ENCODE measurements around the gene IPO13. TPM values are rescaled to one million over a fixed set of nuclear protein-coding genes. Genes with fewer than 3 reads are reported as not detected.

The IPO13 gene
- total and polyA plus RNA-seq, 9 donors, result 8.6 to 30.3 (median 20.8) TPM

DNA sequence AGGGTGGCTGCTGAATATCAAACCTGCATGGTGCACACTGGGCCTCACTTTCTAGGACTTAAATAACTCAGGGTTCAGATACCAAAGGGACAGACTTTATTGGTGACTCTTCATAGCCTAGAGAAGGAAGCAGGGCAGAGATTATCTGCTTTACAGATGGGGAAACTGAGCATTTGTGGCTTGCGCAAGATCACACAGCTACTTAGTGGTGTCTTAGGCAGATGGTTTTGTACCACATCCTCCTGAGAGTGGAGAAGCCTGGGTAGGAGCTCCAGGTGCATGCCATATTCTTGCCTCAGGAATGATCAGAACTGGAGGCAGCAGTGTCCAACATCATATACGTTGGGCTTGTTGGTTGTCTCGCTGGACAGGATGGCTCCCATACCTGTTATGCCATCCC, 16.3 kb downstream of the IPO13 start:
- Histone ChIP-seq H3K27me3 (no peaks in the 10 kb centered on the region), H3K27ac (no peak overlapping the region), H3K9me3 (no peaks in the 10 kb centered on the region), H3K36me3 (no peaks in the 10 kb centered on the region), H3K4me3 (no peak overlapping the region), H3K4me1 (ENCODE audit: insufficient read depth) (no peaks in the 10 kb centered on the region)
- no peak for DNase-seq
- TF ChIP-seq POLR2A (IDR thresholded peaks at IDR 0.05) (no peak), EP300 (IDR thresholded peaks at IDR 0.05) (no peak)
- TF ChIP-seq, protein P1, sequence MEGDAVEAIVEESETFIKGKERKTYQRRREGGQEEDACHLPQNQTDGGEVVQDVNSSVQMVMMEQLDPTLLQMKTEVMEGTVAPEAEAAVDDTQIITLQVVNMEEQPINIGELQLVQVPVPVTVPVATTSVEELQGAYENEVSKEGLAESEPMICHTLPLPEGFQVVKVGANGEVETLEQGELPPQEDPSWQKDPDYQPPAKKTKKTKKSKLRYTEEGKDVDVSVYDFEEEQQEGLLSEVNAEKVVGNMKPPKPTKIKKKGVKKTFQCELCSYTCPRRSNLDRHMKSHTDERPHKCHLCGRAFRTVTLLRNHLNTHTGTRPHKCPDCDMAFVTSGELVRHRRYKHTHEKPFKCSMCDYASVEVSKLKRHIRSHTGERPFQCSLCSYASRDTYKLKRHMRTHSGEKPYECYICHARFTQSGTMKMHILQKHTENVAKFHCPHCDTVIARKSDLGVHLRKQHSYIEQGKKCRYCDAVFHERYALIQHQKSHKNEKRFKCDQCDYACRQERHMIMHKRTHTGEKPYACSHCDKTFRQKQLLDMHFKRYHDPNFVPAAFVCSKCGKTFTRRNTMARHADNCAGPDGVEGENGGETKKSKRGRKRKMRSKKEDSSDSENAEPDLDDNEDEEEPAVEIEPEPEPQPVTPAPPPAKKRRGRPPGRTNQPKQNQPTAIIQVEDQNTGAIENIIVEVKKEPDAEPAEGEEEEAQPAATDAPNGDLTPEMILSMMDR (IDR thresholded peaks at IDR 0.05), result no peak
- intact Hi-C loops (cut with DNase I), result no loop called here
- 85 to 91% (median 86%) methylated on average over 3 of the region's 3 CpGs for WGBS, 3 donors

DNA sequence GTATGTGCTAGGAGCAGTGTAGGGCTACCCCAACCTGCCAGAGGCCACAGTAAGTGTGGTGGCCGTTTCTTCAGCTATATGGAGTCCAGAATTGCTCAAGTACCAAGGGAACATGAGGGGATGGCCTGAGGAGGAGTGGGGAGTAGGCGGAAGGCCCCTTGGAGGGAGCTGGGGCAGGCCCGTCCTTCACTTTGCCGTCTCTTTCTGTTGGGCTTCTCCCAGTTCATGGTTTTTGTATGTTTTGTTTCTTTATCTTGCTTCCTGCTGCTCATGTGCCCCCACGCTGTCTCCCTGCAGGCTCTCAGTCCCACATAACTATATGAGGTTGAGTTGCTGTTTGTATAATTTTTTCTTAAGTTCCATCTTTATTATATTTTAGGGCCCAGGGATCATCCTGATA, 17.1 kb downstream of the IPO13 start:
- H3K4me3 ChIP-seq, result no peak overlapping the region
- no peaks in the 10 kb centered on the region for H3K9me3 ChIP-seq
- intact Hi-C loops (cut with DNase I), result no loop called here
- no peaks in the 10 kb centered on the region for H3K27me3 ChIP-seq
- no peak for DNase-seq
- no peaks in the 10 kb centered on the region for H3K4me1 ChIP-seq (ENCODE audit: insufficient read depth)
- TF ChIP-seq, protein P1 (IDR thresholded peaks at IDR 0.05), result no peak
- TF ChIP-seq EP300 (IDR thresholded peaks at IDR 0.05) (no peak), POLR2A (IDR thresholded peaks at IDR 0.05) (no peak)
- no peaks in the 10 kb centered on the region for H3K36me3 ChIP-seq
- H3K27ac ChIP-seq, result no peak overlapping the region
- WGBS, 3 donors, result 40 to 74% (median 42%) methylated on average over 5 of the region's 5 CpGs

DNA sequence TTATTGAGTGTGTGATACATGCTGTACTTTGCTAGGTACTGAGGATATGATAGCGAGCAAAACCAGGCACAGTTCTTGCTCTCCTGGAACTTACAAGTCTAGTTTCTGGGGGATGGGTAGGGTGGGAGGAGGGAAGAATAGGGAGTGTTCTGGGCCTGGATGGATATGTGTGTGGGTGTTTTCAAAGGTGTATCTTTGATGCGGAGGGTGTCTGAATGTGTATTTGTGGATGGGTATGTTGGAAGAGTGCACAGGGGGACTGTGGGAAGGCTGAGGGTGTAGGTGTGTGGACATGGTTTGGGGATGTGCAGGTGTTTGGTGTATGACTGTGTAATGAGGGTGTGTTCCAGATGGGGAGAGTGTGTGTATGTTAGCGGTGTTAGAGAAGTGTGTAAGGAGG, 18.6 kb downstream of the IPO13 start:
- Histone ChIP-seq H3K27ac (no peak overlapping the region), H3K27me3 (no peaks in the 10 kb centered on the region), H3K9me3 (no peaks in the 10 kb centered on the region), H3K4me3 (no peak overlapping the region), H3K4me1 (ENCODE audit: insufficient read depth) (no peaks in the 10 kb centered on the region), H3K36me3 (no peaks in the 10 kb centered on the region)
- intact Hi-C loops (cut with DNase I), result no loop called here
- WGBS, 3 donors, result 94 to 99% (median 94%) methylated on average over 3 of the region's 3 CpGs
- TF ChIP-seq POLR2A (IDR thresholded peaks at IDR 0.05), result no peak
- TF ChIP-seq, protein P1 (IDR thresholded peaks at IDR 0.05), result no peak
- no peak for TF ChIP-seq EP300 (IDR thresholded peaks at IDR 0.05)
- DNase-seq, result no peak

DNA sequence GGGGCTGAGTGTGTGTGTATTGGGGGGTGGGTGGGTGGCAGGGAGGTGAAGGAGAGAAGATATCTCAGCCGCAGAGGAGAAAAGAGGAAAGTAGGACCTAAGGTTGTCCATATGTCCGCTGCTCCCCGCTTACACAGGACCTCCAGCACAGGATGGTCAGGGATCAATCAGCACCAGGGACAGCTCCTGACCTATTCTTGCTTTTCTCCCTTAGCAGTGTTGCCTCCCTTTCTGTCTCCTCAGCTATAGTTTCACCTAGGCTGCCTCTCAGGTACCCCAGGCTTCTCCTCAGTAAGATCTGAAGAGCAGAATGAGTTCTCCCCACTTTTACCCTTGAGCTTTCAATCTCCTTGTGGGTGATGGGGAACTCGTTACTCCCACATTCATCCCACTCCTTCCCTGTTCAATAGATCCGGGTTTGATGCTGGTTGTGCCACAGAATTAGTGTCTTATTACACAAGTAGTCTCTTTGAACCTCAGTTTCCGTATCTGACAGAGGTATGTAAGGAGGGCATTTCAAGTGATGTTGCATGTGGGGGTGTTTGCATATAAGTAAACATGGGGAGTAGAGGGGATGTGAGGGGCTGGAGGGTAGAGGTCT, 21.7 kb downstream of the IPO13 start:
- H3K27ac ChIP-seq, result no peak overlapping the region
- no peaks in the 10 kb centered on the region for H3K36me3 ChIP-seq
- H3K4me3 ChIP-seq, result no peak overlapping the region
- 76 to 84% (median 79%) methylated on average over 6 of the region's 6 CpGs for WGBS, 3 donors
- intact Hi-C loops (cut with DNase I), result no loop called here
- H3K4me1 ChIP-seq (ENCODE audit: insufficient read depth), result peaks cover 7% of the 10 kb centered on the region
- DNase-seq, result peak in 1 of 5 donors; percentile 51
- no peaks in the 10 kb centered on the region for H3K27me3 ChIP-seq
- H3K9me3 ChIP-seq, result no peaks in the 10 kb centered on the region
- TF ChIP-seq EP300 (IDR thresholded peaks at IDR 0.05) (no peak), POLR2A (IDR thresholded peaks at IDR 0.05) (no peak)
- TF ChIP-seq, protein P1 (IDR thresholded peaks at IDR 0.05), result no peak
